Measurements from ENCODE around the gene MYO18B.

The MYO18B gene

DNA sequence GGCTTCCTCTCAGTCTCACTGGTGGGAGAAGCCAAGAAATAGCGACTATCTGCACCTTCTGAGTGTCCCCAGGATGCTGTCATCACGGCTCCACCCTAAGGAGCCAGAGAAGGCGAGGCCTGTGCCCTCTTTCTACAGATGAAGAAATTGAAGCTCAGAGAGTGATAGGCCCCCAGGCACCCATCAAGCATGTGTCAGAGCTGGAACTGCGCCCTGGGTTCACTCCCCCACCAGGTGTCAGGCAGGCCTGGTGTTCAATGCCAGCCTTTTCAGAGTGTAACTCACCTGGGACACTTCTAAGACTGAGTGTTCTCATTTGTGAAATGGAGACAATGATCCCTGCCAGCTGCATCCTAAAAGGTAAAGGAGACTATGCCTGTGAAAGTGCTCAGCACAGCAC, 299.9 kb downstream of the MYO18B start:
- Histone ChIP-seq H3K27ac (ENCODE audit: insufficient read depth, low read length, poor library complexity, severe bottlenecking) (no peak overlapping the region), H3K9me3 (ENCODE audit: control insufficient read depth, low read length) (no peaks in the 10 kb centered on the region), H3K27me3 (replicated peaks; ENCODE audit: control insufficient read depth, insufficient read depth, low read length, poor library complexity, severe bottlenecking) (no peaks in the 10 kb centered on the region), H3K4me1 (ENCODE audit: control insufficient read depth, insufficient read depth, low read length, poor library complexity, severe bottlenecking) (no peaks in the 10 kb centered on the region), H3K36me3 (ENCODE audit: control insufficient read depth, insufficient read depth, low read length) (no peaks in the 10 kb centered on the region), H3K4me3 (ENCODE audit: insufficient read depth, low read depth, low read length, poor library complexity, severe bottlenecking) (no peak overlapping the region)
- no peak for DNase-seq

DNA sequence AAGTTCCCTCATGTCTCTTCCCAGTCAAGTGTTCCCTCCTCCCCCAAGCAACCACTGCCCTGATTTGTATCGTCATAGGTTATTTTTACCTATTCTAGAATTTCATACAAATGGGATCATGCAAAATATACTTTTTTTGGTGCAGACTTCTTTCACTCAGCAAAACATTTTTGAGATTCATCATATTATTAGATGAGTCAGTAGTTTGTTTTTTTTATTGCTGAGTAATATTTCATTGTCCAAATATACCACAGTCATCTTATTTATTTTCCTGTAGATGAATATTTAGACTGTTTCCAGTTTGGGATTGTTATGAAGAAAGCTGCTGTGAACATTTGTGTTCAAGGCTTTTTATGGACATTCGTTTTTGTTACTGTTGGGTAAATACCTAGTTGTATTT, 301.0 kb downstream of the MYO18B start:
- H3K4me3 ChIP-seq (ENCODE audit: insufficient read depth, low read depth, low read length, poor library complexity, severe bottlenecking), result no peak overlapping the region
- no peaks in the 10 kb centered on the region for H3K9me3 ChIP-seq (ENCODE audit: control insufficient read depth, low read length)
- no peaks in the 10 kb centered on the region for H3K36me3 ChIP-seq (ENCODE audit: control insufficient read depth, insufficient read depth, low read length)
- H3K4me1 ChIP-seq (ENCODE audit: control insufficient read depth, insufficient read depth, low read length, poor library complexity, severe bottlenecking), result no peaks in the 10 kb centered on the region
- DNase-seq, result no peak
- H3K27ac ChIP-seq (ENCODE audit: insufficient read depth, low read length, poor library complexity, severe bottlenecking), result no peak overlapping the region
- H3K27me3 ChIP-seq (replicated peaks; ENCODE audit: control insufficient read depth, insufficient read depth, low read length, poor library complexity, severe bottlenecking), result no peaks in the 10 kb centered on the region

DNA sequence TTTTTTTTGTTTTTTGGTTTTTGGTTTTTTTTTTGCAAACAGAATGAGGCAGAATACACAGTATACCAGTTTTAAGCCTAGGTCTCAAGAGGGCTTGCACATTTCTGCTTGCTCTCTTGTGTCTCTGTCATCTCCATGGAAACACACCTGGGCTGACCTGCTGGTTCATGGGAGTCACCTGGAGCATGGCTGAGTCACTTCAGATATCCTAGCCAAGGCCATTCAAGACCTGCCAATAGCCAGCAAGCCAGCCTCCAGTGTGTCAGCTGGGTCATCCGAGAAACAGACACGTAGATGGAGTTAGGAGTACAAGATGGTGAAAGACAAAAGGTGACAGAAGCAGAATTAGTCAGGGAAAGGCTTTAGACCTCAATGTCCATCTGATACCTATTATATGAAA, 303.1 kb downstream of the MYO18B start:
- DNase-seq, result no peak
- H3K4me1 ChIP-seq (ENCODE audit: control insufficient read depth, insufficient read depth, low read length, poor library complexity, severe bottlenecking), result no peaks in the 10 kb centered on the region
- H3K27me3 ChIP-seq (replicated peaks; ENCODE audit: control insufficient read depth, insufficient read depth, low read length, poor library complexity, severe bottlenecking), result no peaks in the 10 kb centered on the region
- no peak overlapping the region for H3K27ac ChIP-seq (ENCODE audit: insufficient read depth, low read length, poor library complexity, severe bottlenecking)
- H3K36me3 ChIP-seq (ENCODE audit: control insufficient read depth, insufficient read depth, low read length), result no peaks in the 10 kb centered on the region
- no peaks in the 10 kb centered on the region for H3K9me3 ChIP-seq (ENCODE audit: control insufficient read depth, low read length)
- no peak overlapping the region for H3K4me3 ChIP-seq (ENCODE audit: insufficient read depth, low read depth, low read length, poor library complexity, severe bottlenecking)

DNA sequence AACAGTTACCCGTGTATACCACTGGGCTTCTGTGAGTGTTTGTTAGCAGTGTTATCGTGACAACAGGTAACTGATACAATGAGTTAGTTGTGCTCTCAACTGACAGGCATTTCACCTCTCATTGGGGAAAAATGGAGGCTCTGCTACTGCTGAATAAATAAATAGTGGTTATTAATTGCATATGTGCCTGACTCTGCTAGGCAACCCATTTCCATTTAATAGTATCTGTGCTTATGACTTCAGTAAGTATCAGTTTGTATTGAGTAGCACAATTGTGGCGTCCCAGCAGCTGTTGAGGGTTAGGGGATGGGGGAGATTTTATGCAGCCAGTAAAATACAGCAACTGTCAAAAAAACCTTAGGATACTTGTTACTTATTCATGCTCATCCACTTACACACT, 303.9 kb downstream of the MYO18B start:
- no peak for DNase-seq
- Histone ChIP-seq H3K9me3 (ENCODE audit: control insufficient read depth, low read length) (no peaks in the 10 kb centered on the region), H3K27me3 (replicated peaks; ENCODE audit: control insufficient read depth, insufficient read depth, low read length, poor library complexity, severe bottlenecking) (no peaks in the 10 kb centered on the region), H3K4me1 (ENCODE audit: control insufficient read depth, insufficient read depth, low read length, poor library complexity, severe bottlenecking) (no peaks in the 10 kb centered on the region), H3K4me3 (ENCODE audit: insufficient read depth, low read depth, low read length, poor library complexity, severe bottlenecking) (no peak overlapping the region), H3K36me3 (ENCODE audit: control insufficient read depth, insufficient read depth, low read length) (no peaks in the 10 kb centered on the region), H3K27ac (ENCODE audit: insufficient read depth, low read length, poor library complexity, severe bottlenecking) (no peak overlapping the region)

DNA sequence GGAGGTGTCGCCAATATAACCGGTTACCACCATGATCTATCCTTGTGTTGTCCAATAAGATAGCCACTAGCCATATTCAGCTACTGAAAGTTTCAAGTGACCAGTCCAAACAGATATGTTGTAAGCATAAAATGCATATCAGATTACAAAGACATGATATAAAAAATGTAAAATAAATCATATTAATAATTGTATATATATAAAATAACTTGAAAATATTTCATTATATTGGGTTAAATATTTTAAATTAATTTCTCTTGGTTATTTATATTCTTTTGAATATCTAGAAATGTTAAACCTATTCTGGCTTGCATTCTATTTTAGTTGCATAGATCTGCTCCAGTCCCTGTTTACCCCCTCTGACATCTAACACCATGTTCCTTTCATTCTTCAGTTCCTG, 305.5 kb downstream of the MYO18B start:
- Histone ChIP-seq H3K27ac (ENCODE audit: insufficient read depth, low read length, poor library complexity, severe bottlenecking) (no peak overlapping the region), H3K4me3 (ENCODE audit: insufficient read depth, low read depth, low read length, poor library complexity, severe bottlenecking) (no peak overlapping the region), H3K9me3 (ENCODE audit: control insufficient read depth, low read length) (no peaks in the 10 kb centered on the region), H3K36me3 (ENCODE audit: control insufficient read depth, insufficient read depth, low read length) (no peaks in the 10 kb centered on the region), H3K27me3 (replicated peaks; ENCODE audit: control insufficient read depth, insufficient read depth, low read length, poor library complexity, severe bottlenecking) (no peaks in the 10 kb centered on the region), H3K4me1 (ENCODE audit: control insufficient read depth, insufficient read depth, low read length, poor library complexity, severe bottlenecking) (no peaks in the 10 kb centered on the region)
- DNase-seq, result no peak

DNA sequence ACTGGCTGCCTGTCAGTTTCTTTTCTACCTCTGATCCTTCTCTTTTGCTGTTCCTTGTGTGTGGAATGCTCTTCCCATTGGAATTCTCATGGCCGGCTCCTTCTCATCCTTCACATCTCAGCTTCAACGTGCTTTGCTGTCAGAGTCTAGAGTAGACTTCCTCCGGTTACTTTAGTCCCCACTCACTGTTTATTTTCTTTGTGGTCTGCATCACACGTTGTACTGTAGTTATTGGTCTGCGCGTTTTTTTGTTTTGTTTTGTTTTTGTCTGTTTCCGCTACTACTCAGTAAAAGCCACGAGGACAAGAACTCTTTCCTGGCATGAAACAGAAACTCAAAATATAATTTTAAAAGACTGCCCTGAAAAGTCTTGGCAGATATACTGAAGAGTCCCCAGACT, 305.9 kb downstream of the MYO18B start:
- no peaks in the 10 kb centered on the region for H3K9me3 ChIP-seq (ENCODE audit: control insufficient read depth, low read length)
- H3K27ac ChIP-seq (ENCODE audit: insufficient read depth, low read length, poor library complexity, severe bottlenecking), result no peak overlapping the region
- no peak for DNase-seq
- no peaks in the 10 kb centered on the region for H3K36me3 ChIP-seq (ENCODE audit: control insufficient read depth, insufficient read depth, low read length)
- H3K27me3 ChIP-seq (replicated peaks; ENCODE audit: control insufficient read depth, insufficient read depth, low read length, poor library complexity, severe bottlenecking), result no peaks in the 10 kb centered on the region
- H3K4me3 ChIP-seq (ENCODE audit: insufficient read depth, low read depth, low read length, poor library complexity, severe bottlenecking), result no peak overlapping the region
- no peaks in the 10 kb centered on the region for H3K4me1 ChIP-seq (ENCODE audit: control insufficient read depth, insufficient read depth, low read length, poor library complexity, severe bottlenecking)

DNA sequence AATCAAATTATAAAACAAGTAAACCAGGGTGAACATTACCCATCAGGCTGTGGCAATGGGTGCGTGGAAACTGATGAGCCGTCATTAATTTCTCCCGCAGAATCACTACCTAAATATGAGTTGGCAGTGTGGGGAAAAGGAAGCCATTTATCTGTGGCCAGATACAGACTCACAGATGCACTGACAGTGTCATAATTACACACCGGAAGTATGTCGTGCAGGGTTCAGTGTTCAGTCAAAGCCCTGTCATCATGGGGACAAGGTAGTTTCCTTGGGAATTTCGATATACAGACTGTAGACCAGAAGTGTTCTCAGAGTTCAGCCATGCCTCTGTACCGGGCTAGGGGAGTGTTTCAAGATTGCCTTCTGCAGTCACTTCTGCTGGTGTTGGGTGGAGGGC, 308.1 kb downstream of the MYO18B start:
- Histone ChIP-seq H3K27me3 (replicated peaks; ENCODE audit: control insufficient read depth, insufficient read depth, low read length, poor library complexity, severe bottlenecking) (no peaks in the 10 kb centered on the region), H3K27ac (ENCODE audit: insufficient read depth, low read length, poor library complexity, severe bottlenecking) (no peak overlapping the region), H3K9me3 (ENCODE audit: control insufficient read depth, low read length) (no peaks in the 10 kb centered on the region), H3K4me3 (ENCODE audit: insufficient read depth, low read depth, low read length, poor library complexity, severe bottlenecking) (no peak overlapping the region), H3K36me3 (ENCODE audit: control insufficient read depth, insufficient read depth, low read length) (no peaks in the 10 kb centered on the region), H3K4me1 (ENCODE audit: control insufficient read depth, insufficient read depth, low read length, poor library complexity, severe bottlenecking) (no peaks in the 10 kb centered on the region)
- DNase-seq, result no peak

DNA sequence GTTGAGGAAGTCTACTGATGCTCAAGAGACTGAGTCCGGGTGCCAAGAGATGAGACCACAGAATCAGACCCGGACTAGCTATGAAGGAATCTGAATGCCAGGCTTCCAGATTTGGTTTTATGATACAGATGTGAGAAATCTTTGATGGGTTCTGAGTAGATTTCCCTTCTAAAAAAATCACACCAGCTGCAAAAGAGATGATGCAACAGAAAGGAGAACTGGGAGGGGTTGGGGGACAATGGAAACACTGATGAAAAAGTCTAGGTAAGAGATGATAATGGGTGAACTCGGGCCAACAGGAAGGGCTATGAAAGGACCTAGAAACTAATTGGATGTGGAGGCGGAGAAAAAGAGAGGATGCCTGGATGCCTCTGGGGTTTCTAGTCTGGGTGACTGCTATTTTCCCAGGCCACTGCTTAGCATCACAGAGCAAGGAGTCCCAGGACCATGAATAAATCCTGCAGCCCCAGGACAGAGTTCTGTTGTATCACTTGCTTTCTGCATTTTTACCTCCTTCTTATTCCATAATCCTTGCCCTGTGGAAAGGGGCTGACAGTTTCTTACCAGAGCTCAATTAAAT, 311.8 kb downstream of the MYO18B start:
- Histone ChIP-seq H3K9me3 (ENCODE audit: control insufficient read depth, low read length) (no peaks in the 10 kb centered on the region), H3K27me3 (replicated peaks; ENCODE audit: control insufficient read depth, insufficient read depth, low read length, poor library complexity, severe bottlenecking) (no peaks in the 10 kb centered on the region), H3K4me1 (ENCODE audit: control insufficient read depth, insufficient read depth, low read length, poor library complexity, severe bottlenecking) (no peaks in the 10 kb centered on the region), H3K4me3 (ENCODE audit: insufficient read depth, low read depth, low read length, poor library complexity, severe bottlenecking) (no peak overlapping the region), H3K36me3 (ENCODE audit: control insufficient read depth, insufficient read depth, low read length) (no peaks in the 10 kb centered on the region), H3K27ac (ENCODE audit: insufficient read depth, low read length, poor library complexity, severe bottlenecking) (no peak overlapping the region)
- no peak for DNase-seq

DNA sequence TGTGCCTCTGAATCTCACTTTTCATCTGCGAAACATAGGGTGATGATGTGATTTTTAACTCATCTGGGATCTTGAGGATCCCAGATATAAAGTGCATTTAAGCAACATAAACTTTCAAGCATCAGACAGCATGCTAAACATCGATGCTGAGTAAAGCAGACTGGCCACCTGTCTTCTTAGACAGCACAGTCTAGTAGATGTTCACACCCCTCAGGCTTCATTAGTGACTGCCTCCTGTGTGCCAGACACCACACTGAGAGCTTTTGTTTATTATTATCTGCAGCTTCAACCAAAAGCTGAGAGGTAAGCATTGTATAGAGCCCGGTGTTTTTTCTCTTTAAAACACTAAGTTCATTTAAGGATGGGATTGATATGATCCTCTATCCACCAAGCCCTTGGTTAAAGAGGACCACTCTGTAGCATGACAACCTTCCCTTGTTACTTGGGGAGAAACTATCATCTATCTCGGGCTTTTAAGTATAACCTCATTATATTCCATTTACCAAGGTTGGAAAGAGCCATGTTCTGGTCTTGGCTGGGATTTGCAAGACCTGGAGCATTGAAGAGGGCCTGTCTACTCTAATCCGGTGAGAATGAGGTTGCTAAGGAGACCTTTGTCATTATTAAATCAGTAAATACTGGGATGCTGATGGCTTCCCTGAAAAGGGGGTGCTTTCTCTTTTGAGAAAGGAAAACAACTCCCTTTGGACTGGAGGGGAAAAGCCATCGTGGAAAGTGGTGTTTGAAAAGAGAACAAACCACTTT, 313.0 kb downstream of the MYO18B start:
- no peak overlapping the region for H3K27ac ChIP-seq (ENCODE audit: insufficient read depth, low read length, poor library complexity, severe bottlenecking)
- H3K36me3 ChIP-seq (ENCODE audit: control insufficient read depth, insufficient read depth, low read length), result no peaks in the 10 kb centered on the region
- no peak overlapping the region for H3K4me3 ChIP-seq (ENCODE audit: insufficient read depth, low read depth, low read length, poor library complexity, severe bottlenecking)
- no peaks in the 10 kb centered on the region for H3K4me1 ChIP-seq (ENCODE audit: control insufficient read depth, insufficient read depth, low read length, poor library complexity, severe bottlenecking)
- H3K9me3 ChIP-seq (ENCODE audit: control insufficient read depth, low read length), result no peaks in the 10 kb centered on the region
- DNase-seq, result no peak
- no peaks in the 10 kb centered on the region for H3K27me3 ChIP-seq (replicated peaks; ENCODE audit: control insufficient read depth, insufficient read depth, low read length, poor library complexity, severe bottlenecking)

DNA sequence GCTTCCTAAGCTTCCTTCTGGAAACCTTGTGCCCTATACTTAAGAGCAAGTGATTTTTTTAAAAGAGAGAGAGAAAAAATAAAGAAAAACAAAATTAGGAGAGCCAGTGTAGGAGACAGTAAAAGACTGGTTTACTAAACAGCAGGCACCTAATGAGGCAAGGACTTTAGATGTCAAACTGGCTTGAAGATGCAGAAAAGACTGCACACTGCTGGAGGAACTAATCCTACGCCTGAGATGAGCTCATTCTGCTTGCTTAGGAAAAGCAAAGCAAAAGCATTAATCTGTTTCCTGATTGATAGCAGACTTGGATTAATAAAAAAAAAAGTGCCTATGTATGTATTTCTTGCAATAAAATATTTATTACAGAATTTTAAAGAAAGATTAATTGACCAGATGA, 313.7 kb downstream of the MYO18B start:
- Histone ChIP-seq H3K36me3 (ENCODE audit: control insufficient read depth, insufficient read depth, low read length) (no peaks in the 10 kb centered on the region), H3K27ac (ENCODE audit: insufficient read depth, low read length, poor library complexity, severe bottlenecking) (no peak overlapping the region), H3K27me3 (replicated peaks; ENCODE audit: control insufficient read depth, insufficient read depth, low read length, poor library complexity, severe bottlenecking) (no peaks in the 10 kb centered on the region), H3K4me3 (ENCODE audit: insufficient read depth, low read depth, low read length, poor library complexity, severe bottlenecking) (no peak overlapping the region), H3K4me1 (ENCODE audit: control insufficient read depth, insufficient read depth, low read length, poor library complexity, severe bottlenecking) (no peaks in the 10 kb centered on the region), H3K9me3 (ENCODE audit: control insufficient read depth, low read length) (no peaks in the 10 kb centered on the region)
- no peak for DNase-seq

All from effector memory CD4-positive, alpha-beta T cell (primary cell).